Embryonic facial prominence (tissue), 1 donor: ENCODE results near the gene VWDE.

Experiments used
- DNase-seq: peaks from one replicate; pipeline ENCODE4 v3.0.0-alpha.2; 2016; ENCODE audit errors: extremely low spot score

The VWDE gene

DNA sequence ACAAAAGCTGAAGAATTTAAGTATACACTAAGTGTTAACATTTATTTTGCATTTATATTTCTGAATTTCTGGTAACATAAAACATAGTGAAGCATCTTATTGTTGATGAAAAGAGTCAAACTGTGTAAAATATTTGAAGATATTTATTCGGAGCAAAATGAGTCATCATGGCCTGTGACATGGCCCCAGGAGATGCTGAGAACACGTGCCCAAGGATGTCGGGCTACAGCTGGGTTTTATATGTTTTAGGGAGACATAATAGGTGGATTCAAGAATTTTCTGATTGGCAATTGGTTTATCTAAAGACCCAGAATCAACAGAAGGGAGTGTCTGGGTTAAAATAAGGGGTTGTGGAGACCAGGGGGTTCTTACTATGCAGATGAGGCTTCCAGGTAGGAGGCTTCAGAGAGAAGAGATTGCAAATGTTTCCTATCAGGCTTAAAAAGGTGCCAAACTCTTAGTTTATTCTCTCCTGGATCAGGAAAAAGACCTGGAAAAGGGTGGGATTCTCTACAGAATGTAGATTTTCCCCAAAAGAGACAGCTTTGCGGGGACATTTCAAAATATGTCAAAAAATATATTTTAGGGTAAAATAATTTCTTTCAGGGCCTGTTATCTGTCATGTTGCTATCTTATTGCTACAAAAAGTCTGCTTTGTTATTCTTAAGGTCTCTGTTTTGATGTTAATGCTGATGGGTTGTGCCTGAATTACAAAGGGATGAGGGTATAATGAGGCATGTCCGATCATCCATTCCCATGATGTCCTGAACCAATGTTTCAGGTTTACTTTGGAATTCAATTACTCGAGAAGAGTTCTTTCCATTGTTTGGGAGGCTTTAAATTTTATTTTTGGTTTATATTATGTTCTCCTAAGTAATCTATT lies 74.5 kb downstream of the VWDE start:
- no peak for DNase-seq

DNA sequence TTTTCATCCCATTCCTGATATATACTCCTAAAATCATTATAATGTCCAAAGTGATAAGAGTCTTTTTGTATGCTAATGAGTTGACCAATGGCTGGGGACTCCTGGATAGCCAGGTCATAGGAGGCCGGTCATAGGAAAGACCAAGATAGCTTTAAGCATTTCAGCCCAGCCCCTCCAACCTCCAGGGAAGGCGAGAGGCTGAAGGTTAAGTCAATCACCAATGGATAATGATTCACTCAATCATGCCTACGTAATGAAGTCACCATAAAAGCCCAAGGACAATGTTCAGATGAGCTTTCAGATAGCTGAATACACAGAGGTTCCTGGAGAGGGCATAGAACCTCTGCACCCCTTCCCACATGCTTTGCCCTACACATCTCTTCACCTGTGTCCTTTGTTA lies 75.7 kb downstream of the VWDE start:
- no peak for DNase-seq

DNA sequence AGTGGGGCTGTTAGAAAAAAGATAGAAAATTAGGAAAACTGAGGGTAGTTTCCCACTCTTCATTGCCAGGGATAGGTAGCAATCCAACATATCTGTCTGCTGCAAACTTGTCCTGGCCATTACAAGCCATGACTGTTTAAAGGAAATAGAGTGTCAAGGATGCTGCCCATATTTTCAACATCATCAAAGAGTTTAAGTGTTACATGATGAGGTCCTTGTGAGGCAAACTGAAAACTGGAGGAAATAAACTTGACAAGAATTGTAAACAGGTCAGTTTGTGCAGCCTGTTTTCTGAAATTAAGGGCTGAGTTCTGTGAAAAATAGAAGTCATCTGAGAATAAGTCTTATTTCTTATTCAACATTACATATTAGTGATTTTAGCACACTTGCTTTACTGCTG lies 78.0 kb downstream of the VWDE start:
- DNase-seq, result no peak

DNA sequence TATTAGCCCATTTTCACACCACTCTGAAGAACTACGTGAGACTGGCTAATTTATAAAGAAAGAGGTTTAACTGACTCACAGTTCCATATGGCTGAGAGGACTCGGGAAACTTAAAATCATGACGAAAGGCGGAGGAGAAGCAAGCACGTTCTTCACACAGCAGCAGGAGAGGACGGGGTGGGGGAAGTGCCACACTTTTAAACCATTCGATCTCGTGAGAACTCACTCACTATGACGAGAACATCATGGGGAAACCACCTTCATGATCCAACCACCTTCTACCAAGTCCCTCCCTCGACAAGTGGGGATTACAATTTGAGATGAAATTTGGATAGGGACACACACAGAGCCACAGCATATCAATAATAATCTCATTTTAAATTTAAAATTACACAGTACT lies 80.2 kb downstream of the VWDE start:
- DNase-seq, result no peak

DNA sequence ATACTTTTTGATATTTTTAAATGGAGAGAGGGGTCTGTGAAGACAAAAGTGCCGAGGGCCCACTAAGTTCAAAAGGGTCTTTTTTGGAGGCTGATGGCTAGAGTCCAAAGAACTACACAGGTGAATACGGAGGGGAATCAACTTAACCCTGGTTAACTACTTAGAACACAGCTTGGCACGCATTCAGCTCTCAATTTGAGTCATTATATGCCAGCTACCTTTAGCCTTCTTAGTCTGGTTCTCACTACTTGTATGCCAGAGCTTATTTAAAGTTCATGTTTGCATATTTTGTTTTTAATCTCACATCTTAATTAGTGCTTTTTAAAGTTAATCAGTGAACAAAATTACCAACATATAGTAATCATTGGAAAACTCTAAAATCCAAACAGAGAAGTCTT lies 80.8 kb downstream of the VWDE start:
- no peak for DNase-seq

DNA sequence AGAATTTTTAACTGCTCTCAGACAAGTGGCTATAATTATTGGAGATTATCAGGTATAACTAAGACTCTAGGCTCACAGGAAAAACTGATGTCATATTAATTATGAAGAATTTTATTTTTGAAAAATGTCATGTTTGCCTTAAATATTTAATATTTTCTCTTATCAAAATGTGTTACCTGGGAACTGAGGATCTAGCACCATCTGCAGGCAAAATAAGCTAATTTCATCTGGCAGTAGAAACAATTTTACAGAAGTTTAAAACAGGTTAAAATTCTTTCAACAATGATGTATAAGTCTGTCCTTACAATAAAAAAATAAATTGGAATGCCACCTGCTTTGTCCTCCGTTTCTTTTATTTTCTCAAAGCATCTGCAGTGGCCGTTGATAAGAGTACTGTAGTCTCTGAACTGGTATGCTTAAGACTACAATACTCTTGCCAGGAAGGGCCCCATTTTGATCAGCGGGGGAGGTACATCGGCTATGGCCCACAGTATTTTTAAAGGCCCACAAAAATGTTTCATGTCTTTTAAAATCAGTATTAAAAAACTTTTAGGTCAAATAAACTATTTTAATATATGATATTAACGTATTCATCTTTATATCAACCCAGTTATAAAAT lies 81.3 kb downstream of the VWDE start:
- DNase-seq, result no peak

DNA sequence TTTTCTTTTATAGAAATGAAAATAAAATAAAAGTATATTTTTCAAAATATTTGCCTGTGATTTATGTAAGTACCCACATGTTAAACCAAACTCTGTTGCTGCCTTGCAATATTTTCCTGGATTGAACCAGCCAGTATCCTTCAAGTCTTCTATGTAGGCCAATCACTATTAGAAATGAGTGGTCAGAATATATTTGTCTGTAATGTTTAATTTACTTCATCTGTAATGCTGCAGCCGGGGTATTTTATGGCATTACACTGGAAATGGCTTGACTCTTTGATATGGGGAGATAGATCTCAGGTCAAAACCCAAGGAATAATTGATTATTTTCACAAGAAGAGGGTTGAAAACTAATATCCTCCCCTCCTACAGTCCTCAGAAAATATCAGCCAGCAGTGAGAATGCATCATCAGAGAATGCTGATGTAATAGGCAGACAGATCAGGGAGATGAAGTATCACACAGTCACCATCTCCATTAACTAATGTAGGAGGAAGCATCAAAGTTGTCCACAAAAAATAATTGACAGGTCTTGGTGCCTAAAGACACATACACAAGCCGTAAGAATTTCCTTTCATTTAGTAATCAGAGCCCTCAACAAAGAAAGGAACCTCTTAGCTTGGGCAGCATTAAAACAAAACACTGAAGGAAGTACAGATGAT lies 82.5 kb downstream of the VWDE start:
- no peak for DNase-seq

DNA sequence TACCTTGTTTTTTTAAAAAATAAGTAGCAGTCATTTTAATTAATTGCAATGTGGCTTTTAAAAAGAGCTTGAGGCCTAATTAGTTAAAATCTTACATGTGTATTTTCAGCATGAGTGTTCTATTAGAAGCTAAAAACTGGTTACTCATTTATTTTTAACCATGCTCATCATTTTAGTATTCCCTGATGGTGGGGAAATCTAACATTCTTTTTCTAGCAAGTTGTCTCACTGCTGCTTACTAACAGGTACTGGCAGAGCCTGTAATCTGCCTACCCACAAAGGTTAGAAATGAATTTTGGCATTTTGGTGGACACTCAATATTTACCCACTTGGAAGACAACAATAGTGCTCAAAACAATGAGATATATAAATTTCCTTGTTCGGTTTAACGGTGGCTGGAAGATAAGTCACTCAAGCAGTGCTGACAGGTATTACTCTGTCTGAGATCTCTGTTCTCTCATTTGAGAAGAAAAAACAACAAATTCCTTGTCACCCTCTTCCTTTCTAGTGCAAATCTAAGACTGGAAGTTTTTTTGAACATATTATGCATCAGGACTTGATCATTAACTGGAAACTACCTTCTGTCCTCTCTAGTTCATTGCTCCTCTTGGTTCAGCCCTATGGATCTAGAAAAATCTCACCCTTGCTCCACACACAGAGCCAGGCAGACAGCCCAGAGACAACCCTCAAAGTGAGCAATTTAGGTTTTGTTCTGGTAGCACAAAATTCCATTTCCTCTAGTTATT lies 83.3 kb downstream of the VWDE start:
- no peak for DNase-seq

DNA sequence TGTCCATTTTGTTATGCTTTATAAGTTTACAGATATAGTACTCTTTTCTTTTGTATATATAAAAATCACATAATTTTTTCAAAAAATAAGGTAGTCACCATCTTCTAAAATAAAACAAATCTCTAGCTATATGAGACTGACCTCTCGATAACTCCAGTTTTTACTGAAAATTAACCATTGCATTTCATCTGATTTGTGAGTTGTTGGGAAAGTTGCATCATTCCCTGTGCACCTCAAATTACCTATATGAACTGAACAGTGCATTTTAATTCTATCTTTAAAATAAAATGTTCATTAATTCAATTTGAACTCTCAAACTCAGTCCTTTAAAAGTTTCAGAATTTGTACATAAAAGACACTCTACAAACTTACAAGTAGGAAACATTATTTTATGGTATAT lies 86.0 kb downstream of the VWDE start:
- no peak for DNase-seq

DNA sequence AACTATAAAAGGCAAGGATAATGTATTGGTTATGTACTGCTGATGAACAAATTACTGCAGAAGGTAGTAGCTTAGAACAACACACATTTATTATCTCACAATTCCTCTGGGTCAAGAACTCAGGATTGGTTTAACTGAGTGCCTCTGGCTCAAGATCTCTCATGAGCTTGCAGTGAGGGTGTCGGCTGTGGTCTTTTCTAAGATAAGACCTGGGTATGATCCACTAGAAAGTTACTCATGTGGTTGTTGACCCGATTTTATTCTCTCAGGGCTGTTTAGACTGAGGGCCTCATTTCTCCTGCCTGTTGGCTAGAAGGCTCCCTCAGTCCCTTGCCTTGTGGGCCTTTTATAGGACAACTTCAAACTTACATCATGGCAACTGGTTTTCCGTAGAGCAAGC lies 86.7 kb downstream of the VWDE start:
- no peak for DNase-seq

DNA sequence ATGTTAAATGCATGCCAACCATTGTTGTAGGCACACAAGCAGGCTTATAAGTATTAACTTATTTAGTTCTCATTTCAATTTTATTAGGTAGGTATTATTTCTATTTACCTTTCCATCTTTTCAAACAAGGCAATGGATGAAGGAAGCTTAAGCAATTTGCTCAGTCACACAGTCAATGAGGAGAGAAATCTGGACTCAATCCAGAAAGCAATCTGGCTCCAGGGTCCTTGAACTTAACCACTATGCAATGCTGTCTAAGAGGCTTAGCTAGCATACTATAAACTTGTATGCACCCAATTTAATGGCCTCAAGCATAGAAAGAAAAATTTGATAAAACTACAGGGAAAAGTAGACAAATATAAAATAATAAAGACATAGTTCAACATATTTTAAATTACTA lies 88.6 kb downstream of the VWDE start:
- no peak for DNase-seq

DNA sequence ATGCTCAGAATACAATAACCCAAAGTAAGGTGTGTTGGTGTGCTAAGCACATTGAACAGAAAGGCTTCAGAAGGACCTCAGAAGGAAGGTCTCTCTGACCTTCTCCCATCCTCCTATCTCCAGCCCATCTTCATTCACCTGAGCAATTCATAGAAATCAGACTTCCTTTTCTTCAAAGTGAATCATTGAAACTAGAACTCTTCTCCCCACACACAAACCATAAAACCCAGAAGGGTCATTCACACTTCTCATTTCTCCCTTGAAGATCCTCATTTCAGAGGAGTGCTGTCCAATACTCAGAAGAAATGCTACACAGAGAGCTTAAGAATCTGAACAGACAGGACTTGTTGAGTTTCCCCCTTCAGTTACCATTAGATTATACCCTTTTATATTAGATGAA lies 89.5 kb downstream of the VWDE start:
- no peak for DNase-seq

DNA sequence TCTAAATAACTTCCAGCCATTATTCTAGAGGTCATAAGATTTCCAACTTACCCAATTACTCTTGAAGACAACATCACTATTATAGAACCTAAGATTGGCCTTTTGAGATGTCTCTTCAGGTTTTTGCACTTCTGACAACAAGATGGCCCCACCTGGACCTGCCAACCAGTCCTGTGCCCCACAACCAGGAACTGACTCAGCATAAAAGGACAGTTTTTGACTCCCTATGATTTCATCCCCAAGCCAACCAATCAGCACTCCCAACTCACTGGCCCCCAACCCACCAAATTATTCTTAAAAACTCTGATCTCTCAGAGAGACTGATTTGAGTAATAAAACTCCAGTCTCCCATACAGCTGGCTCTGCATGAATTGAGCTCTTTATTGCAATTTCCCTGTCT lies 98.2 kb downstream of the VWDE start:
- no peak for DNase-seq

DNA sequence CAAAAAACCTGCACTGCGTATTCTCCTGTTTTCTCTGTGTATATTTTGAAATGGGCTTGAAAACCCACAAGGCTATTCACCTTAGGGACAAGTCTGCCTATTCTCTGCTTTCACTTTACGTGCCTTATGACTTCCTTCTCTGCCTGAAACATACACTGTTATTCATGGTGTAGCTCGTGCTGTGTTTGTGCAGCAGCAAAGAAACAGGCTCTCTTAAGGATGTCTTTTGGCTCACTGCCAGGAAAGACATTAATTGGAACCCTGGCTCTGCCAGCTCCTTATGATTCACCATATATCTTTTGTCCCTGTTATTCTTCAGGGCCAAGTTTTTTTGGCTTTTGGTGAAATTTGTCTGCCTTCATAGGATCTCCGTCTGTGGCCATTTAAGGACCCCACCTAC lies 100.2 kb downstream of the VWDE start:
- DNase-seq, result no peak

DNA sequence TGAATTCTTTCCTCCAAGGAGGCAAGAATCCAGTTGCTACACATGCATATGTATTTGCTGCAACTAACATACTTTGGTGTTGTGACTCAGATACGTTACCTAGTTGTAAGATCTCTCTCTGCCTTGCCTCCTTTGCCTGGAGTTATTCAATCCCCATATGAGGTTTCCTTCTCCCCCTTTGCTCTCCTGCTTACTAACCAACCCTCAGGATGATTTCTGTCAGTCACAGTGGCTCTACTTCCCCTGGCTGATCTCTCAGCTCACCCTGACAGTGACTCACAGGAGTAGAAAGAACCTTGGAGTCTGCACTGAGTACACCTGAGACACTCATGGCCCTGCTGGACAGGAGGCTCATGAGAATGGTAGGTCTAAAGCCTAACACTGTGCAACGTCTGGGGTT lies 100.6 kb downstream of the VWDE start:
- no peak for DNase-seq

DNA sequence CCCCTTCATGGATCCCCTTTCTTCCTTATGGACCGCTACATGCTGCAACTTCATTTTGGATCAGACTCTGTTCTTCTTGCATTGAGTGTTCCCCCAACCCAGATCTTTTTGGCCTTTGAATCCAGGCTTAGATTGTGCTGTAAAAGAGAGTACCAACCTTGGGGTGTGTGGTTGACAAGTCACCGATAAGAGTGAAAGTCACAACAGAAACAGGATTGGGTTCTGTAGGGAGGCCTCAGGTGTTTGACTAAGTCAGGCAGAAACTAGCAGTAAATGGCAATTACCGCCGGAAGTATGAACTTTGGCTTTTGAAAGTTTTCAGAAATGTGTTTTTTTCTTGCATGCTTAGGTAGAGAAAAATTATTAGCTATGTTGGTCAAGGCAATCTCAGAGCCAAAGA lies 103.2 kb downstream of the VWDE start:
- DNase-seq, result no peak

DNA sequence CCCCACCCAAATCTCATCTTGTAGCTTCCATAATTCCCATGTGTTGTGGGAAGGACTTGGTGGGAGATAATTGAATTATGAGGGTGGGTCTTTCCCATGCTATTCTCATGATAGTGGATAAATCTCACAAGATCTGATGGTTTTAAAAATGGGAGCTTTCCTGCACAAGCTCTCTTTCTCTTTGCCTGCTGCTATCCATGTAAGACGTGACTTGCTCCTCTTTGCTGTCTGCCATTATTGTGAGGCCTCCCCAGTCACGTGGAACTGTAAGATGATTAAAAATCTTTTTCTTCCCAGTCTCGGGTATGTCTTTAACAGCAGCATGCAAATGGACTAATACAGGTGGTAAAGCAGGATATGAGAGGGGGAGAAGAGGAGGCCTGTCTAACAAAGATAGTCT lies 104.3 kb downstream of the VWDE start:
- DNase-seq, result no peak

DNA sequence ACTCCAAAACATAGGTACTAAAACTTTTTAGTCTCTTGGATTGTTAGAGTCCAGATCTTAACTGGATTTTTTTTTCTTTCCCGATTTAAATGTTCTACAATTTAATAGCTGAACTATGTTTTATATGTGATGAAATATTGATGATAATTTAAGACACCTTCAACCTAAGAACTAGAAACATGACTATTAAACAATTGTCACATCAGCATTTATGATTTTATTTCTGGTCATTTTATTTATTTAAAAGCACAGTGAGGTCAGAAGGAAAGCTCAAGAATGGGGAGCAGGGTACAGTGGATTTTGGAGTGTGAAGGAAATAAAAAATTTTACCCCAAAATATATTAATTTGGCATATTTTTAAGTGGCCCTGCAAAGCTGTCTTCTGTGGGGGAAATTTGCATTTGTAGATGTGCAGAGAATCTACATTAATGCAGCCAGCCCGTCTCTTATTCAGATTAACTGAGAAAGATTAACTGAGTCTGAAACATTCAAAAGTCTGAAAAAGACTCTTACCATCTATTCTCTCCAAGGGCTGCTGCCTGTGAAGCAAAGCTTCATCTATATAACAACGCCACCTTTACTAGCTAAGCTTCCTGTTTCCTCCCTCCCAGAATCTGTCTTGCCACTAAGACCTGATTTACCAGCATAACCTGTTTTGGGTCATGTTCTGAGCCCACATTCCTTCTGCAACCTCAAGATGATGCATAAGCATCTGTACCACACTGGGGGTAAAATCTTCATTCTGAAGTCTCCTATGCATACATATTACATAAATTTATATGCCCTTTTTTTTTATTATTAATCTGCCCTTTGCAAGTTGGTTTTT lies 106.2 kb downstream of the VWDE start:
- DNase-seq, result no peak

DNA sequence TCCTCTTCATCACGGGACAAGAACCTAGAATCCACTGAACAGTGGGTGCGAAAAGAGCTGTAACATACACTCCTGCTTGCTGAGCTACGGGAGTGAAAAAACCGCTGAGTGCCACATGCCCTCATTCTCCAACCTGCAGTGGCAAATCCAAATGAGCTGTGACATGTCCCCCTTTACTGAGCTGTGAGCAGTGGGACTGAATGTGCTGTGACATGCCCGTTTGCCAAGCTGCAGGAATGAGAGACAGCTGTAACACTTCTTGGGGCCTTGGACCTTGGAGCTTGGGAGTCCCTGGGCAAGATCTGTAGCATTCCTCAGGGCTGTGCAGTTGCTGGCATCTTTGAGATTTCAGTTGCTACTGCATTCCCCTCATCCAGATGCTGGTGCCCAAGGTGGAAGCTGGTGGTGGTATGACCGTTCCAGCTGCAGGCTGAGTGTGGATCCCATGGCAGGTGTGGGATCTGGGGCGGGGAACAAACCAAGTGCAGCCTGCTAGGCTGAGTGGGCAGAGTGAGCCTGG lies 107.6 kb downstream of the VWDE start:
- DNase-seq, result no peak

DNA sequence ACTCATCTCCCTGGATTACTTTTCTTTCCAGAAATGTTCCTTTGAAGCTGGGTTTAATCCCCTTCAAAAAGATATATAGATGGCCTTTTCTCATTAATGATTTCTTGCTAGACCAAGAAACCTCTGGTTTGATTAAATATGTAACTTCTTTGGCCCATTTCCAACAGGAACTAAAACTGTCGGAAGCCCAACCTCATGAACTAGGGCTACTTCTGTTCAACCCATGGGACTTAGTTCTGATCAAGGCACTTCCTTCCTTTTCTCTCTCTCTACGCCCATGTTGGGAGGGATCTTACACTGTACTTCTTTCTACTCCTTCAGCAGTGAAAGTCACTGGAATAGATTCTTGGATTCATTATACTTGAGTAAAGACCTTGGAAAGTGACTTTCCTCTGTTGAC lies 109.0 kb downstream of the VWDE start:
- DNase-seq, result no peak

DNA sequence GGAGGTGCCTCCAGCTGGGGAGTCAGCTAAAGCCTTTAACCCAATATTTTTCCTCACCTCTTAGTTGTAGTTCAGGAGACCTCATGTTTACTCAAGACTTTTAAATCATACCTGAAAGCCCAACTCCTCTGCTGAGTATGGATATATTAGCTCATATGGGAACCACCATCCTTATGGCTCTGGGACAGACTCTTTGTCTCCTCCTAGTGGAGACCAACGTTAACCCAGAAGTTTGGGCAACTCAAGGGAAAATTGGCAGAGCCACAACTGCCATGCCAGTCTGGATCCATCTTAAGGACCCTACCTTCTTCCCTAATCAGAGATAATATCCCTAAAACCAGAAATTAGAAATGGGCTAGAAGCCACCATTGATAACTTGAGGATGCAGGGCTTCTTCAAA lies 111.8 kb downstream of the VWDE start:
- no peak for DNase-seq
